Hepatocyte (in vitro differentiated cells): ENCODE data around the gene PALLD.

Source experiments
- EZH2 ChIP-seq: fragments of 200-600 bp; sonication (generic); IDR thresholded peaks from 2 replicates; pipeline ENCODE4 v1.6.1; 2016; ENCODE audit warnings: antibody characterized with exemption, mild to moderate bottlenecking, borderline replicate concordance
- EZH2phosphoT487 ChIP-seq: fragments of 200-600 bp; sonication (generic); IDR thresholded peaks from one replicate; pipeline ENCODE4 v1.6.1; 2018; ENCODE audit warnings: antibody characterized with exemption, mild to moderate bottlenecking, low read depth, moderate library complexity; ENCODE audit not compliant: unreplicated experiment, severe bottlenecking
- TF ChIP-seq, protein P1 (sequence below): fragments of 200-600 bp; sonication (generic); IDR thresholded peaks from 2 replicates; pipeline ENCODE4 v1.5.1; 2016; ENCODE audit warnings: antibody characterized with exemption, mild to moderate bottlenecking; ENCODE audit not compliant: poor library complexity

- TF ChIP-seq, protein P1, sequence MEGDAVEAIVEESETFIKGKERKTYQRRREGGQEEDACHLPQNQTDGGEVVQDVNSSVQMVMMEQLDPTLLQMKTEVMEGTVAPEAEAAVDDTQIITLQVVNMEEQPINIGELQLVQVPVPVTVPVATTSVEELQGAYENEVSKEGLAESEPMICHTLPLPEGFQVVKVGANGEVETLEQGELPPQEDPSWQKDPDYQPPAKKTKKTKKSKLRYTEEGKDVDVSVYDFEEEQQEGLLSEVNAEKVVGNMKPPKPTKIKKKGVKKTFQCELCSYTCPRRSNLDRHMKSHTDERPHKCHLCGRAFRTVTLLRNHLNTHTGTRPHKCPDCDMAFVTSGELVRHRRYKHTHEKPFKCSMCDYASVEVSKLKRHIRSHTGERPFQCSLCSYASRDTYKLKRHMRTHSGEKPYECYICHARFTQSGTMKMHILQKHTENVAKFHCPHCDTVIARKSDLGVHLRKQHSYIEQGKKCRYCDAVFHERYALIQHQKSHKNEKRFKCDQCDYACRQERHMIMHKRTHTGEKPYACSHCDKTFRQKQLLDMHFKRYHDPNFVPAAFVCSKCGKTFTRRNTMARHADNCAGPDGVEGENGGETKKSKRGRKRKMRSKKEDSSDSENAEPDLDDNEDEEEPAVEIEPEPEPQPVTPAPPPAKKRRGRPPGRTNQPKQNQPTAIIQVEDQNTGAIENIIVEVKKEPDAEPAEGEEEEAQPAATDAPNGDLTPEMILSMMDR = no peak
- TF ChIP-seq EZH2 (no peak), EZH2phosphoT487 (no peak)
These were observed 346.8 kb downstream of the PALLD start for GRCh38 chr4:168843635-168844034.
